H1 (cell line): ENCODE data around the gene GTF2F2. TPM values are rescaled to one million over a fixed set of nuclear protein-coding genes. Genes with fewer than 3 reads are reported as not detected.

Experiments used
- GABPA ChIP-seq: IDR thresholded peaks from 2 replicates; pipeline ENCODE4 v1.6.1; 2011; ENCODE audit warnings: mild to moderate bottlenecking, low read length, moderate library complexity, borderline replicate concordance; ENCODE audit not compliant: insufficient read depth
- RAD21 ChIP-seq, 2 experiments: IDR thresholded peaks in 1 of 2; conservative IDR thresholded peaks in 1 of 2; 2 replicates each; pipeline ENCODE4 v1.6.1; 2011; ENCODE audit warnings: low read depth in 2 of 2, low read length in 2 of 2, improper control_type of control experiment in 1 of 2, inconsistent platforms in 1 of 2, mild to moderate bottlenecking in 1 of 2, moderate library complexity in 1 of 2
- RXRA ChIP-seq: IDR thresholded peaks from 2 replicates; pipeline ENCODE4 v1.6.1; 2011; ENCODE audit warnings: low read depth, mild to moderate bottlenecking, low read length, moderate library complexity; ENCODE audit not compliant: insufficient read depth
- SIRT6 ChIP-seq: IDR thresholded peaks from one replicate; pipeline ENCODE4 v1.7.1; 2012; ENCODE audit warnings: low read length, inconsistent platforms
- ZNF274 ChIP-seq: IDR thresholded peaks from 2 replicates; pipeline ENCODE4 v1.7.0; 2012; ENCODE audit warnings: low read length, borderline replicate concordance; ENCODE audit errors: extremely low read depth
- polyA plus RNA-seq, 7 experiments: library from polyadenylated mRNA; depleted of rRNA in 3 of 7; stranded (reverse) in 5 of 7; unstranded in 2 of 7; fragments of >200 nt in 5 of 7; fragments of 200-250 nt in 2 of 7; gene quantifications; 1 replicate in 5 of 7; 2 replicates in 1 of 7; 4 replicates in 1 of 7; pipeline versions ENCODE4 v1.2.1 to v1.2.3, GENCODE V29; 2011 to 2013; ENCODE audit warnings: missing spikeins in 2 of 7, mixed read lengths in 2 of 7
- total RNA-seq: library from RNA; stranded (reverse); fragmentation: NEBNext Ultra II Directional; extraction: Animal tissue kit (Norgen Biotek cat#: 25700); gene quantifications from 2 replicates; pipeline ENCODE4 v1.2.1, GENCODE V29; 2021

Gene GTF2F2
- total and polyA plus RNA-seq, 2 of the 8 experiments (the other 6 are each of a cell fraction or from before 2014, with no cell fraction given), result 10.8 to 31.1 TPM

DNA sequence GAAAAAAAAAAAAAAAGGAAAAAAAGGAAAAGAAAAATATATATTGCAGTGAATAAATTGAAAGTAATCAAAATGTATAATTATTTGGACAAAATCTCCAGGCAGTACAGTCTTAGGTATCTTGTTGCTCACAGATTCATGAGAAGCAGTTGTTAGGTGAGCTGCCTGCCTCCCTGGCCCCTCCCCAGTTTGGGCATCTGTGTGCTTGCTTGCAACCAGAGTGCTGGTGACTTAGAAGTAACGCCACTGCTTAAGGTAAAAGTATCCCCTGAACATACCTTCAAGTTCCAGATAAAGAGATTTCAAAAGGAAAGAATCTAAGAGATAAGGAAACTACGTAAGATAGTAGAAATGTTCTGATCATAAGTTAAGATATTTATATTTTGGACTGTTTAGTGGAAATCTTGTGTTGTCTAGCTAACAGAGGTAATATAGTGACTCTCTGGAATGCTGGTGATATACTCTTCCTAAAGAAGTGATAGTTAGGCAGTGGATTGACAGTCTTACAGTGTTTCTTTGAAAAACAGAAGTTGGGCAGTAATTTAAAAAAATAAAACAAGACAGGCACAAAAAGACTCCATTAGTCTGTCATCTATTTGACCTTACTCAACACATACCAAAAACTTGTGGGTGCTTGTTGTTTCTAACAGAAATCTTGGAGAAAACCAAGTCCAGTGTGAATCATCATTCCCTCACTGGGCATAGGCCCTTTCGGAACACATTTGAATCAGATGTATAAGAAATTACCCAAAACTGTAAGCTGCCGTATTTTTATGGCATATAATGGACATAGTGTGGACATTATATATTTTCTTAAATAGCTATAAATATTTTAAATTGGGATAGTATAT, 118.9 kb downstream of the GTF2F2 start (continued):
- no peak for TF ChIP-seq GABPA
- no peak for TF ChIP-seq ZNF274
- no peak for TF ChIP-seq RXRA
- no peak for TF ChIP-seq RAD21 (IDR thresholded peaks at IDR 0.05 in 1 of 2, conservative IDR thresholded peaks at IDR 0.05 in 1 of 2; ENCODE audit: low read depth in 2 of 2, low read length in 2 of 2)
- no peak for TF ChIP-seq SIRT6
